ENCODE results near the gene FARS2. TPM values are rescaled to one million over a fixed set of nuclear protein-coding genes. Genes with fewer than 3 reads are reported as not detected.

FARS2 gene
- total and polyA plus RNA-seq, 7 experiments from 2014 or later: 16.2 to 28.1 (median 20.8) TPM

- Histone ChIP-seq H3K4me3 (ENCODE audit: low read length) (no peak overlapping the region), H3K4me1 (ENCODE audit: control insufficient read depth in 2 of 2, insufficient read depth in 2 of 2, low read length in 2 of 2) (no peaks in the 10 kb centered on the region), H3K27me3 (ENCODE audit: control insufficient read depth in 2 of 2, insufficient read depth in 2 of 2, low read length in 2 of 2) (no peaks in the 10 kb centered on the region), H3K36me3 (ENCODE audit: control insufficient read depth in 2 of 3, insufficient read depth in 3 of 3, low read length in 3 of 3) (no peaks in the 10 kb centered on the region), H3K9me3 (ENCODE audit: control insufficient read depth in 2 of 3, low read length in 3 of 3) (no peaks in the 10 kb centered on the region), H3K27ac (ENCODE audit: low read depth, low read length) (no peak overlapping the region)
- ChIA-PET POLR2A (no interaction called here), CTCF (no interaction called here)
- intact Hi-C loops (cut with micrococcal nuclease): no loop called here
- H3K9me3 Mint-ChIP-seq: peaks cover 0 to 3% (median 0%) of the 10 kb centered on the region in 11 donors
- no peak overlapping the region for H3K4me3 Mint-ChIP-seq
- H3K4me1 Mint-ChIP-seq: peaks cover 0 to 7% (median 4%) of the 10 kb centered on the region in 7 donors
- ATAC-seq (no peak), DNase-seq (no peak)
- H3K27ac Mint-ChIP-seq: peak overlapping the region in 1 of 9 donors; percentile 5
- H3K27me3 Mint-ChIP-seq: no peaks in the 10 kb centered on the region
- peaks cover 0 to 36% (median 30%) of the 10 kb centered on the region in 5 donors for H3K36me3 Mint-ChIP-seq
These were observed 117.0 kb downstream of the FARS2 start for GRCh38 chr6:5378331-5378730.

DNA sequence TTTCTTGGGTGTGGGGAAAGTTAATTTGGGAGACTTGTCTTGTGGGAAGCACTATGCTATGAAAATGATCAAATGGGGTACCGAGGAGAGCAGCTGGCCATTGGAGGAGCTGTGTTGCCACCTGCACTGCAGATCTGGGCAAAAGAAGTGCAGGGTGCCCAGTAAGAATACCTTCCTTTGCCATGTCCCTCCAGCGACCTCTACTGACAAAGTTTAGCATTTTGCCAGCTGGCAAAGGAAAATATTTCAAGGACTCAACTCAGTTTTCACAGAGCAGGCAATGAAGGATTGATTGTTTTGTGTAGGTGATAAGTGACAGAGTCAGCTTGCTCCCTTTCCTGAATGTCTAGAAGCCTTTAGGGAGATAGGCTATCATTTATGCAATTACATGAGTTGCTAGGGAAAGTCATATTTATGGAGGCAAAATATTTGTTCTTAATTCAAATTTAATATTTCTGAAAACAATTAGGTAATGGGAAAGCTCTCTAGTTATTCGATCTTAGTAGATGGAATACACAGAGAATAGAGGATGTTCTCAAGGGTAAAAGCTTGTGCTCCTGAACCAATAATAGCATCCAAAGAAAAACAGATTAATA lies 118.4 kb downstream of the FARS2 start:
- no peak overlapping the region for H3K4me3 Mint-ChIP-seq
- Histone ChIP-seq H3K27me3 (ENCODE audit: control insufficient read depth in 2 of 2, insufficient read depth in 2 of 2, low read length in 2 of 2) (no peaks in the 10 kb centered on the region), H3K9me3 (ENCODE audit: control insufficient read depth in 2 of 3, low read length in 3 of 3) (no peaks in the 10 kb centered on the region), H3K27ac (ENCODE audit: low read depth, low read length) (no peak overlapping the region), H3K4me3 (ENCODE audit: low read length) (no peak overlapping the region), H3K4me1 (ENCODE audit: control insufficient read depth in 2 of 2, insufficient read depth in 2 of 2, low read length in 2 of 2) (no peaks in the 10 kb centered on the region), H3K36me3 (ENCODE audit: control insufficient read depth in 2 of 3, insufficient read depth in 3 of 3, low read length in 3 of 3) (no peaks in the 10 kb centered on the region)
- no peak overlapping the region for H3K27ac Mint-ChIP-seq
- ChIA-PET CTCF (interaction anchor here (0.8 to 1.0 kb wide), 3 partner anchors 235 to 953 kb away, joined by 3 read pairs; no protein-coding TSS in a partner anchor), POLR2A (no interaction called here)
- peak in 1 of 9 donors; percentile 28 for DNase-seq
- peaks cover 0 to 37% (median 30%) of the 10 kb centered on the region in 5 donors for H3K36me3 Mint-ChIP-seq
- no peak for ATAC-seq
- H3K4me1 Mint-ChIP-seq: peaks cover 0 to 14% (median 6%) of the 10 kb centered on the region in 7 donors
- intact Hi-C loops (cut with micrococcal nuclease): loop anchor here in 1 of 2 donors (1.0 kb wide), 1 partner anchor 236 kb away; no protein-coding TSS in a partner anchor
- H3K9me3 Mint-ChIP-seq: peaks cover 0 to 3% (median 0%) of the 10 kb centered on the region in 11 donors
- H3K27me3 Mint-ChIP-seq: no peaks in the 10 kb centered on the region

DNA sequence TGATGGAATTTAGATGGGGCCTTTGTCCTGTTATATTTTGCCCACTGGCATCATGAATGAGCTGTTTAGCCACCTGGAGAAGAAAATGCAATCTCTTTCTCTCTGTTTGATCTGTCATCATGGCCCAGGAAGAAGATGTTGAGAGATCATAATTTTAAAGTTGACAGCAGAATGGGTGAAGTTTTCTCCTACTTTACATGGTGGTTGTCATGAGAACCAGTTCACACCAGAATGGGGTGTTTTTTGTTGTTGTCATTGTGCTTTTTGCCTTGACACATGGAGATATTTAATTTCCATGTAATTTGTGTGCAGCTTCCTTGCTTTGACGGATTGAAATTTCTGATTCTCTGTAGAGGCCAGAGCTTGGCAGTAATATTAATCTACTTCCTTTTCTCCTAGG lies 122.5 kb downstream of the FARS2 start:
- Histone ChIP-seq H3K27me3 (ENCODE audit: control insufficient read depth in 2 of 2, insufficient read depth in 2 of 2, low read length in 2 of 2) (no peaks in the 10 kb centered on the region), H3K27ac (ENCODE audit: low read depth, low read length) (no peak overlapping the region), H3K9me3 (ENCODE audit: control insufficient read depth in 2 of 3, low read length in 3 of 3) (no peaks in the 10 kb centered on the region), H3K36me3 (ENCODE audit: control insufficient read depth in 2 of 3, insufficient read depth in 3 of 3, low read length in 3 of 3) (no peaks in the 10 kb centered on the region), H3K4me1 (ENCODE audit: control insufficient read depth in 2 of 2, insufficient read depth in 2 of 2, low read length in 2 of 2) (no peaks in the 10 kb centered on the region), H3K4me3 (ENCODE audit: low read length) (no peak overlapping the region)
- Mint-ChIP-seq H3K9me3 (peaks cover 0 to 3% (median 0%) of the 10 kb centered on the region in 11 donors), H3K36me3 (peaks cover 0 to 27% (median 14%) of the 10 kb centered on the region in 5 donors), H3K4me3 (no peak overlapping the region), H3K27me3 (no peaks in the 10 kb centered on the region), H3K27ac (no peak overlapping the region), H3K4me1 (peaks cover 0 to 14% (median 6%) of the 10 kb centered on the region in 7 donors)
- POLR2A ChIA-PET: no interaction called here
- CTCF ChIA-PET: no interaction called here
- no peak for DNase-seq
- no peak for ATAC-seq
- intact Hi-C loops (cut with micrococcal nuclease): no loop called here

- H3K27ac Mint-ChIP-seq: no peak overlapping the region
- peaks cover 0 to 18% (median 10%) of the 10 kb centered on the region in 7 donors for H3K4me1 Mint-ChIP-seq
- Histone ChIP-seq H3K4me3 (ENCODE audit: low read length) (no peak overlapping the region), H3K27ac (ENCODE audit: low read depth, low read length) (no peak overlapping the region), H3K36me3 (ENCODE audit: control insufficient read depth in 2 of 3, insufficient read depth in 3 of 3, low read length in 3 of 3) (no peaks in the 10 kb centered on the region), H3K4me1 (ENCODE audit: control insufficient read depth in 2 of 2, insufficient read depth in 2 of 2, low read length in 2 of 2) (no peaks in the 10 kb centered on the region), H3K27me3 (ENCODE audit: control insufficient read depth in 2 of 2, insufficient read depth in 2 of 2, low read length in 2 of 2) (no peaks in the 10 kb centered on the region), H3K9me3 (ENCODE audit: control insufficient read depth in 2 of 3, low read length in 3 of 3) (no peaks in the 10 kb centered on the region)
- ChIA-PET POLR2A (no interaction called here), CTCF (no interaction called here)
- intact Hi-C loops (cut with micrococcal nuclease): no loop called here
- no peak overlapping the region for H3K4me3 Mint-ChIP-seq
- DNase-seq (no peak), ATAC-seq (no peak)
- H3K27me3 Mint-ChIP-seq: no peaks in the 10 kb centered on the region
- peaks cover 0 to 3% (median 0%) of the 10 kb centered on the region in 11 donors for H3K9me3 Mint-ChIP-seq
- H3K36me3 Mint-ChIP-seq: peaks cover 0 to 23% (median 11%) of the 10 kb centered on the region in 5 donors
These were observed 123.0 kb downstream of the FARS2 start for GRCh38 chr6:5384276-5384675.

GRCh38 chr6:5388326-5388725 lies 127.0 kb downstream of the FARS2 start:
- Mint-ChIP-seq H3K9me3 (no peaks in the 10 kb centered on the region), H3K4me1 (peaks cover 0 to 16% (median 8%) of the 10 kb centered on the region in 7 donors), H3K27ac (no peak overlapping the region), H3K36me3 (peaks cover 0 to 5% (median 0%) of the 10 kb centered on the region in 5 donors), H3K4me3 (no peak overlapping the region), H3K27me3 (no peaks in the 10 kb centered on the region)
- no peak overlapping the region for H3K4me3 ChIP-seq (ENCODE audit: low read length)
- ATAC-seq (no peak), DNase-seq (no peak)
- no peak overlapping the region for H3K27ac ChIP-seq (ENCODE audit: low read depth, low read length)
- intact Hi-C loops (cut with micrococcal nuclease): no loop called here
- POLR2A ChIA-PET: no interaction called here
- H3K27me3 ChIP-seq (ENCODE audit: control insufficient read depth in 2 of 2, insufficient read depth in 2 of 2, low read length in 2 of 2): no peaks in the 10 kb centered on the region
- CTCF ChIA-PET: no interaction called here
- H3K4me1 ChIP-seq (ENCODE audit: control insufficient read depth in 2 of 2, insufficient read depth in 2 of 2, low read length in 2 of 2): no peaks in the 10 kb centered on the region
- no peaks in the 10 kb centered on the region for H3K36me3 ChIP-seq (ENCODE audit: control insufficient read depth in 2 of 3, insufficient read depth in 3 of 3, low read length in 3 of 3)
- H3K9me3 ChIP-seq (ENCODE audit: control insufficient read depth in 2 of 3, low read length in 3 of 3): no peaks in the 10 kb centered on the region

- intact Hi-C loops (cut with micrococcal nuclease): no loop called here
These were observed 127.9 kb downstream of the FARS2 start for GRCh38 chr6:5389086-5389745.

More at GRCh38 chr6:5389086-5389745, 127.9 kb downstream of the FARS2 start:
- no peaks in the 10 kb centered on the region for H3K36me3 ChIP-seq (ENCODE audit: control insufficient read depth in 2 of 3, insufficient read depth in 3 of 3, low read length in 3 of 3)
- Mint-ChIP-seq H3K36me3 (no peaks in the 10 kb centered on the region), H3K27me3 (no peaks in the 10 kb centered on the region), H3K4me3 (no peak overlapping the region), H3K9me3 (no peaks in the 10 kb centered on the region), H3K4me1 (peaks cover 0 to 8% (median 6%) of the 10 kb centered on the region in 7 donors), H3K27ac (no peak overlapping the region)
- no peak for ATAC-seq
- POLR2A ChIA-PET: no interaction called here
- H3K4me1 ChIP-seq (ENCODE audit: control insufficient read depth in 2 of 2, insufficient read depth in 2 of 2, low read length in 2 of 2): no peaks in the 10 kb centered on the region
- CTCF ChIA-PET: no interaction called here
- H3K9me3 ChIP-seq (ENCODE audit: control insufficient read depth in 2 of 3, low read length in 3 of 3): no peaks in the 10 kb centered on the region
- no peak for DNase-seq
- no peaks in the 10 kb centered on the region for H3K27me3 ChIP-seq (ENCODE audit: control insufficient read depth in 2 of 2, insufficient read depth in 2 of 2, low read length in 2 of 2)
- no peak overlapping the region for H3K27ac ChIP-seq (ENCODE audit: low read depth, low read length)
- H3K4me3 ChIP-seq (ENCODE audit: low read length): no peak overlapping the region

Measured in naive thymus-derived CD4-positive, alpha-beta T cell (primary cell).